HCT116 (cell line): Measurements from ENCODE around the gene ZNF74.

Experiments
- ATF3 ChIP-seq: IDR thresholded peaks from 2 replicates; pipeline ENCODE4 v1.6.1; 2012
- CTCF ChIP-seq, 3 experiments: fragments of 200-600 bp in 1 of 3; sonication (generic) in 1 of 3; IDR thresholded peaks in 2 of 3; conservative IDR thresholded peaks in 1 of 3; 2 replicates each; pipeline ENCODE4 v1.5.1; 2012 to 2017; ENCODE audit warnings: low read depth in 2 of 3, low read length in 2 of 3, antibody characterized with exemption in 1 of 3, borderline replicate concordance in 1 of 3, control low read depth in 1 of 3, mild to moderate bottlenecking in 1 of 3, mixed read lengths in 1 of 3, mixed run types in 1 of 3, moderate library complexity in 1 of 3; ENCODE audit not compliant: insufficient read depth in 1 of 3
- EGR1 ChIP-seq: IDR thresholded peaks from 2 replicates; pipeline ENCODE4 v1.6.1; 2012; ENCODE audit warnings: low read depth
- ELF1 ChIP-seq: IDR thresholded peaks from 2 replicates; pipeline ENCODE4 v1.6.1; 2012; ENCODE audit warnings: low read depth, borderline replicate concordance
- EZH2 ChIP-seq: fragments of 200-600 bp; sonication (generic); IDR thresholded peaks from 2 replicates; pipeline ENCODE4 v1.6.1; 2017; ENCODE audit warnings: antibody characterized with exemption, mixed run types
- EZH2phosphoT487 ChIP-seq: fragments of 200-600 bp; IDR thresholded peaks from 2 replicates; pipeline ENCODE4 v1.6.1; 2018; ENCODE audit warnings: antibody characterized with exemption, borderline replicate concordance
- POLR2A ChIP-seq: IDR thresholded peaks from 2 replicates; pipeline ENCODE4 v1.7.0; 2011; ENCODE audit warnings: borderline replicate concordance; ENCODE audit not compliant: insufficient read depth, insufficient read length; ENCODE audit errors: extremely low read depth
- POLR2AphosphoS5 ChIP-seq: IDR thresholded peaks from 2 replicates; pipeline ENCODE4 v1.6.1; 2011; ENCODE audit warnings: mild to moderate bottlenecking, low read depth, low read length, moderate library complexity
- RAD21 ChIP-seq: IDR thresholded peaks from 2 replicates; pipeline ENCODE4 v1.6.1; 2012; ENCODE audit warnings: low read depth, mild to moderate bottlenecking
- SP1 ChIP-seq: IDR thresholded peaks from 2 replicates; pipeline ENCODE4 v1.6.1; 2012; ENCODE audit warnings: low read depth
- YY1 ChIP-seq: IDR thresholded peaks from 2 replicates; pipeline ENCODE4 v1.6.1; 2011; ENCODE audit warnings: low read length, low read depth, moderate library complexity, mild to moderate bottlenecking; ENCODE audit not compliant: insufficient replicate concordance; ENCODE audit errors: extremely low read depth
- ZBTB33 ChIP-seq: IDR thresholded peaks from 2 replicates; pipeline ENCODE4 v1.6.1; 2011; ENCODE audit warnings: mild to moderate bottlenecking, low read length, moderate library complexity; ENCODE audit not compliant: insufficient replicate concordance; ENCODE audit errors: extremely low read depth

GRCh38 chr22:20456064-20456721 is 62.2 kb downstream of the ZNF74 start:
- TF ChIP-seq CTCF (IDR thresholded peaks at IDR 0.05 in 2 of 3, conservative IDR thresholded peaks at IDR 0.05 in 1 of 3; ENCODE audit: borderline replicate concordance in 1 of 3, insufficient read depth in 1 of 3, low read depth in 2 of 3, low read length in 2 of 3) (peak; percentile 78 to 92 (median 91)), POLR2A (no peak), POLR2AphosphoS5 (no peak), ZBTB33 (no peak), YY1 (no peak), EZH2phosphoT487 (no peak), SP1 (no peak), ELF1 (no peak), EZH2 (no peak), ATF3 (no peak), EGR1 (no peak), RAD21 (peak; percentile 84)
